DND-41 (cell line): ENCODE measurements around the gene SMARCAL1.

Experiments
- CTCF ChIP-seq: IDR thresholded peaks from 2 replicates; pipeline ENCODE4 v1.5.1; 2012; ENCODE audit warnings: borderline replicate concordance, low read length, moderate library complexity, mild to moderate bottlenecking; ENCODE audit not compliant: poor library complexity, severe bottlenecking; ENCODE audit errors: extremely low read depth
- EZH2 ChIP-seq: IDR thresholded peaks from 3 replicates; pipeline ENCODE4 v1.6.1; 2012; ENCODE audit warnings: borderline replicate concordance, low read depth, mild to moderate bottlenecking, moderate library complexity, low read length, inconsistent platforms; ENCODE audit not compliant: severe bottlenecking

DNA sequence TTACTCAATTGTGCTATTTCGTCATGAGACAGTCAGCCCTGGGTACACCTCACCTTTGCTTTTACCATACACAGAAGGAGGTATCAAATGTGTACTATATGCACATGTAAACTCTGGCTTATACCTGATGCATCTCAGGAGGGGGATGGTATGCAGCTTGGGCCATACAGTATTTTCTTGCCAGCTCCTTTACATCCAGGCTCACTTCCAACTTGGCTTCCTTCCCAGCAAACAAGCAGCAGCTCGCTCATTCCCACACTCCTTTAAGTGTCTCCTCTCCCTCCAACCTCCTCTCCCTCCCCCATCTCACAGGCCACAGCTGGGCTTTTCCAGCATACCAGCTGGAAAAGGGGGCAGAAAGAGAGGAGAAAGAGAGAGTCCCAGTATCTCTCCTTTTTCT is 49.6 kb upstream of the SMARCAL1 start:
- no peak for TF ChIP-seq CTCF
- TF ChIP-seq EZH2, result no peak
